Stimulated activated naive CD8-positive, alpha-beta T cell treated with anti-CD3 and anti-CD28 coated beads, Interleukin-15, Interleukin-2, amounts not matched to agents 100 ng/mL and 50 ng/mL, for 24 hours (primary cell): ENCODE data around the gene SETDB1.
A peak's percentile ranks its signal among the peaks of the same experiment; 100 is the strongest.

Experiments used
- H3K27ac Mint-ChIP-seq: one replicate; pipeline ENCODE4 v1.8.0; 2021; ENCODE audit warnings: mild to moderate bottlenecking, mixed read lengths
- H3K27me3 Mint-ChIP-seq: one replicate; pipeline ENCODE4 v1.8.0; 2021; ENCODE audit warnings: mixed read lengths
- H3K36me3 Mint-ChIP-seq: one replicate; pipeline ENCODE4 v1.8.0; 2021; ENCODE audit warnings: low read depth, mixed read lengths
- H3K4me1 Mint-ChIP-seq: one replicate; pipeline ENCODE4 v1.8.0; 2021; ENCODE audit warnings: low read depth, mixed read lengths
- H3K4me3 Mint-ChIP-seq: one replicate; pipeline ENCODE4 v1.8.0; 2021; ENCODE audit warnings: mild to moderate bottlenecking, mixed read lengths
- H3K9me3 Mint-ChIP-seq: one replicate; pipeline ENCODE4 v1.8.0; 2021; ENCODE audit warnings: mixed read lengths

Gene SETDB1

GRCh38 chr1:150999051-150999674 lies 73.0 kb downstream of the SETDB1 start:
- Mint-ChIP-seq H3K9me3 (no peaks in the 10 kb centered on the region), H3K27ac (peak overlapping the region; percentile 26), H3K27me3 (no peaks in the 10 kb centered on the region), H3K4me3 (no peak overlapping the region), H3K36me3 (peaks cover 13% of the 10 kb centered on the region), H3K4me1 (peaks cover 45% of the 10 kb centered on the region)

GRCh38 chr1:150999926-151000325 lies 73.8 kb downstream of the SETDB1 start:
- no peaks in the 10 kb centered on the region for H3K27me3 Mint-ChIP-seq
- peaks cover 13% of the 10 kb centered on the region for H3K36me3 Mint-ChIP-seq
- H3K9me3 Mint-ChIP-seq, result no peaks in the 10 kb centered on the region
- peaks cover 52% of the 10 kb centered on the region for H3K4me1 Mint-ChIP-seq
- no peak overlapping the region for H3K27ac Mint-ChIP-seq
- no peak overlapping the region for H3K4me3 Mint-ChIP-seq

GRCh38 chr1:151000408-151000807 lies 74.2 kb downstream of the SETDB1 start:
- H3K27me3 Mint-ChIP-seq, result no peaks in the 10 kb centered on the region
- no peaks in the 10 kb centered on the region for H3K9me3 Mint-ChIP-seq
- peak overlapping the region; percentile 2 for H3K27ac Mint-ChIP-seq
- H3K4me1 Mint-ChIP-seq, result peaks cover 57% of the 10 kb centered on the region
- peaks cover 13% of the 10 kb centered on the region for H3K36me3 Mint-ChIP-seq
- no peak overlapping the region for H3K4me3 Mint-ChIP-seq

GRCh38 chr1:151001602-151002001 lies 75.4 kb downstream of the SETDB1 start:
- Mint-ChIP-seq H3K36me3 (peaks cover 13% of the 10 kb centered on the region), H3K27ac (peak overlapping the region; percentile 63), H3K4me3 (no peak overlapping the region), H3K4me1 (peaks cover 68% of the 10 kb centered on the region), H3K27me3 (no peaks in the 10 kb centered on the region), H3K9me3 (no peaks in the 10 kb centered on the region)

GRCh38 chr1:151002051-151002450 lies 75.9 kb downstream of the SETDB1 start:
- no peaks in the 10 kb centered on the region for H3K27me3 Mint-ChIP-seq
- H3K27ac Mint-ChIP-seq, result peak overlapping the region; percentile 63
- H3K4me3 Mint-ChIP-seq, result no peak overlapping the region
- H3K36me3 Mint-ChIP-seq, result peaks cover 13% of the 10 kb centered on the region
- peaks cover 73% of the 10 kb centered on the region for H3K4me1 Mint-ChIP-seq
- H3K9me3 Mint-ChIP-seq, result no peaks in the 10 kb centered on the region

- no peak overlapping the region for H3K4me3 Mint-ChIP-seq
Measured at GRCh38 chr1:151002611-151003010, 76.4 kb downstream of the SETDB1 start.

GRCh38 chr1:151003180-151003579 lies 77.0 kb downstream of the SETDB1 start:
- no peak overlapping the region for H3K4me3 Mint-ChIP-seq
- peaks cover 83% of the 10 kb centered on the region for H3K4me1 Mint-ChIP-seq
- H3K36me3 Mint-ChIP-seq, result peaks cover 13% of the 10 kb centered on the region
- no peaks in the 10 kb centered on the region for H3K27me3 Mint-ChIP-seq
- peak overlapping the region; percentile 18 for H3K27ac Mint-ChIP-seq
- no peaks in the 10 kb centered on the region for H3K9me3 Mint-ChIP-seq

More at GRCh38 chr1:151002611-151003010, 76.4 kb downstream of the SETDB1 start:
- Mint-ChIP-seq H3K36me3 (peaks cover 13% of the 10 kb centered on the region), H3K27ac (peak overlapping the region; percentile 18), H3K9me3 (no peaks in the 10 kb centered on the region), H3K27me3 (no peaks in the 10 kb centered on the region), H3K4me1 (peaks cover 78% of the 10 kb centered on the region)

- Mint-ChIP-seq H3K27me3 (no peaks in the 10 kb centered on the region), H3K9me3 (no peaks in the 10 kb centered on the region), H3K27ac (peak overlapping the region; percentile 95), H3K4me3 (peak overlapping the region; percentile 98), H3K4me1 (peaks cover 84% of the 10 kb centered on the region), H3K36me3 (peaks cover 6% of the 10 kb centered on the region)
Measured at GRCh38 chr1:151005729-151006319, 79.7 kb downstream of the SETDB1 start.

- Mint-ChIP-seq H3K4me1 (peaks cover 90% of the 10 kb centered on the region), H3K27ac (peak within 1 kb of the TSS; percentile 95)
Measured at GRCh38 chr1:151006327-151007052, 80.3 kb downstream of the SETDB1 start, which contains the start of gene MINDY1. Gene MINDY1, minus strand, starts transcription at chr1:151006902. Its CDS starts 4,285 bp downstream, at chr1:151002617.

GRCh38 chr1:151007853-151008243 lies 81.7 kb downstream of the SETDB1 start:
- Mint-ChIP-seq H3K27ac (peak overlapping the region; percentile 95), H3K27me3 (no peaks in the 10 kb centered on the region), H3K4me1 (peaks cover 85% of the 10 kb centered on the region), H3K4me3 (peak overlapping the region; percentile 98), H3K9me3 (no peaks in the 10 kb centered on the region), H3K36me3 (peaks cover 7% of the 10 kb centered on the region)

More at GRCh38 chr1:151006327-151007052, 80.3 kb downstream of the SETDB1 start, which contains the start of gene MINDY1:
- H3K9me3 Mint-ChIP-seq, result no peaks in the 10 kb centered on the region
- H3K4me3 Mint-ChIP-seq, result peak within 1 kb of the TSS; percentile 98
- H3K36me3 Mint-ChIP-seq, result peaks cover 6% of the 10 kb centered on the region
- no peaks in the 10 kb centered on the region for H3K27me3 Mint-ChIP-seq

GRCh38 chr1:151008244-151009205 lies 82.4 kb downstream of the SETDB1 start, which contains the start of gene PRUNE1:
Gene PRUNE1, plus strand, starts transcription at chr1:151008449. Its CDS starts 184 bp downstream, at chr1:151008633.
- H3K4me3 Mint-ChIP-seq, result peak within 1 kb of the TSS; percentile 98
- peaks cover 7% of the 10 kb centered on the region for H3K36me3 Mint-ChIP-seq
- H3K27ac Mint-ChIP-seq, result peak within 1 kb of the TSS; percentile 95
- no peaks in the 10 kb centered on the region for H3K27me3 Mint-ChIP-seq
- no peaks in the 10 kb centered on the region for H3K9me3 Mint-ChIP-seq
- peaks cover 79% of the 10 kb centered on the region for H3K4me1 Mint-ChIP-seq

GRCh38 chr1:151009206-151009587 lies 83.0 kb downstream of the SETDB1 start:
- Mint-ChIP-seq H3K36me3 (peaks cover 7% of the 10 kb centered on the region), H3K9me3 (no peaks in the 10 kb centered on the region), H3K27me3 (no peaks in the 10 kb centered on the region), H3K4me3 (peak overlapping the region; percentile 98), H3K27ac (peak overlapping the region; percentile 95), H3K4me1 (peaks cover 72% of the 10 kb centered on the region)

- Mint-ChIP-seq H3K4me3 (peak overlapping the region; percentile 98), H3K36me3 (peaks cover 7% of the 10 kb centered on the region), H3K27ac (peak overlapping the region; percentile 95), H3K4me1 (peaks cover 67% of the 10 kb centered on the region), H3K9me3 (no peaks in the 10 kb centered on the region), H3K27me3 (no peaks in the 10 kb centered on the region)
Measured at GRCh38 chr1:151009674-151010345, 83.6 kb downstream of the SETDB1 start.

GRCh38 chr1:151010346-151010726 lies 84.2 kb downstream of the SETDB1 start:
- Mint-ChIP-seq H3K4me1 (peaks cover 62% of the 10 kb centered on the region), H3K27ac (no peak overlapping the region), H3K9me3 (no peaks in the 10 kb centered on the region), H3K27me3 (no peaks in the 10 kb centered on the region), H3K36me3 (peaks cover 7% of the 10 kb centered on the region), H3K4me3 (peak overlapping the region; percentile 30)
